SK-N-SH treated with all-trans-retinoic acid at 6 μM for 48 hours (cell line): Measurements from ENCODE around the gene LYRM4.

Experiments used
- ATAC-seq: fragments of 200-7000 bp; cut with Tn5 transposase; 3 replicates; pipeline ENCODE4 v1.9.1; 2020; ENCODE audit warnings: mild to moderate bottlenecking, moderate library complexity
- ARNTL ChIP-seq: fragments of 450-650 bp; formaldehyde crosslinking; IDR thresholded peaks from 2 replicates; pipeline ENCODE4 v1.5.0; 2020; ENCODE audit warnings: low read depth, mild to moderate bottlenecking, moderate library complexity, borderline replicate concordance
- BACH2 ChIP-seq: fragments of 250-450 bp; sonication (Bioruptor Pico); IDR thresholded peaks from 2 replicates; pipeline ENCODE4 v1.9.0; 2021; ENCODE audit warnings: mild to moderate bottlenecking, borderline replicate concordance
- CREB5 ChIP-seq: fragments of 250-450 bp; sonication (Bioruptor Pico); IDR thresholded peaks from 2 replicates; pipeline ENCODE4 v1.5.1; 2020; ENCODE audit warnings: low read depth, mild to moderate bottlenecking, moderate library complexity
- GLIS3 ChIP-seq: fragments of 250-450 bp; sonication (Bioruptor Pico); IDR thresholded peaks from 2 replicates; pipeline ENCODE4 v1.5.0; 2020; ENCODE audit warnings: mild to moderate bottlenecking, moderate library complexity
- ISL1 ChIP-seq: fragments of 250-450 bp; sonication (Bioruptor Pico); IDR thresholded peaks from 2 replicates; pipeline ENCODE4 v2.1.2; 2022; ENCODE audit warnings: mild to moderate bottlenecking, moderate library complexity
- OSR1 ChIP-seq: fragments of 250-450 bp; sonication (Bioruptor Pico); IDR thresholded peaks from 2 replicates; pipeline ENCODE4 v1.8.0; 2022; ENCODE audit warnings: moderate library complexity, mild to moderate bottlenecking, inconsistent platforms
- PATZ1 ChIP-seq: fragments of 250-450 bp; sonication (Bioruptor Pico); IDR thresholded peaks from 2 replicates; pipeline ENCODE4 v1.8.0; 2020; ENCODE audit warnings: mild to moderate bottlenecking, moderate library complexity, borderline replicate concordance
- PPARA ChIP-seq: fragments of 250-450 bp; sonication (Bioruptor Pico); IDR thresholded peaks from 2 replicates; pipeline ENCODE4 v1.5.0; 2020; ENCODE audit warnings: mild to moderate bottlenecking, borderline replicate concordance
- RARB ChIP-seq: fragments of 250-450 bp; sonication (Bioruptor Pico); IDR thresholded peaks from 2 replicates; pipeline ENCODE4 v1.8.0; 2021; ENCODE audit warnings: mild to moderate bottlenecking, moderate library complexity
- SNAI2 ChIP-seq: fragments of 250-450 bp; sonication (Bioruptor Pico); IDR thresholded peaks from 2 replicates; pipeline ENCODE4 v1.5.0; 2020; ENCODE audit warnings: mild to moderate bottlenecking, moderate library complexity
- TOX ChIP-seq: fragments of 250-450 bp; sonication (Bioruptor Pico); IDR thresholded peaks from 2 replicates; pipeline ENCODE4 v1.8.0; 2021; ENCODE audit warnings: mild to moderate bottlenecking, moderate library complexity, borderline replicate concordance
- ZC3H10 ChIP-seq: fragments of 250-450 bp; sonication (Bioruptor Pico); IDR thresholded peaks from 2 replicates; pipeline ENCODE4 v1.5.1; 2021; ENCODE audit warnings: mild to moderate bottlenecking, moderate library complexity
- ZFP3 ChIP-seq: fragments of 250-450 bp; sonication (Bioruptor Pico); IDR thresholded peaks from 2 replicates; pipeline ENCODE4 v1.5.0; 2020; ENCODE audit warnings: mild to moderate bottlenecking, moderate library complexity
- ZFP30 ChIP-seq: fragments of 450-650 bp; formaldehyde crosslinking; IDR thresholded peaks from 2 replicates; pipeline ENCODE4 v1.5.0; 2022; ENCODE audit warnings: mild to moderate bottlenecking, moderate library complexity
- ZNF565 ChIP-seq: fragments of 450-650 bp; formaldehyde crosslinking; conservative IDR thresholded peaks from 2 replicates; pipeline ENCODE4 v1.5.0; 2020; ENCODE audit warnings: low read depth, mild to moderate bottlenecking, moderate library complexity
- ZNF70 ChIP-seq: fragments of 450-650 bp; formaldehyde crosslinking; IDR thresholded peaks from 2 replicates; pipeline ENCODE4 v1.5.0; 2020; ENCODE audit warnings: mild to moderate bottlenecking, moderate library complexity
- ZNF8 ChIP-seq: fragments of 450-650 bp; formaldehyde crosslinking; IDR thresholded peaks from 2 replicates; pipeline ENCODE4 v1.5.0; 2020; ENCODE audit warnings: mild to moderate bottlenecking, moderate library complexity
- TF ChIP-seq, protein P1 (sequence below): fragments of 250-450 bp; sonication (Bioruptor Pico); IDR thresholded peaks from 2 replicates; pipeline ENCODE4 v1.5.1; 2021; ENCODE audit warnings: mild to moderate bottlenecking, moderate library complexity
- TF ChIP-seq, protein P2 (sequence below): fragments of 250-450 bp; sonication (Bioruptor Pico); IDR thresholded peaks from 2 replicates; pipeline ENCODE4 v1.5.0; 2020; ENCODE audit warnings: mild to moderate bottlenecking, moderate library complexity
- TF ChIP-seq, protein P3 (sequence below): fragments of 250-450 bp; sonication (Bioruptor Pico); IDR thresholded peaks from 2 replicates; pipeline ENCODE4 v1.8.0; 2021; ENCODE audit warnings: low read depth, mild to moderate bottlenecking, moderate library complexity, borderline replicate concordance

Gene LYRM4

GRCh38 chr6:5132731-5133130 is 128.0 kb downstream of the LYRM4 start:
- TF ChIP-seq CREB5 (CRISPR knock-in tag) (no peak), GLIS3 (CRISPR knock-in tag) (no peak), ZNF70 (CRISPR knock-in tag) (no peak), ISL1 (CRISPR knock-in tag) (no peak), ZFP30 (CRISPR knock-in tag) (no peak), ZNF8 (CRISPR knock-in tag) (no peak), OSR1 (CRISPR knock-in tag) (no peak), PPARA (CRISPR knock-in tag) (no peak), SNAI2 (CRISPR knock-in tag) (no peak), RARB (CRISPR knock-in tag) (no peak), PATZ1 (CRISPR knock-in tag) (no peak), BACH2 (CRISPR knock-in tag) (no peak), ZC3H10 (CRISPR knock-in tag) (no peak), ZFP3 (no peak), ARNTL (CRISPR knock-in tag) (no peak), ZNF565 (no peak)
- TF ChIP-seq, protein P1, sequence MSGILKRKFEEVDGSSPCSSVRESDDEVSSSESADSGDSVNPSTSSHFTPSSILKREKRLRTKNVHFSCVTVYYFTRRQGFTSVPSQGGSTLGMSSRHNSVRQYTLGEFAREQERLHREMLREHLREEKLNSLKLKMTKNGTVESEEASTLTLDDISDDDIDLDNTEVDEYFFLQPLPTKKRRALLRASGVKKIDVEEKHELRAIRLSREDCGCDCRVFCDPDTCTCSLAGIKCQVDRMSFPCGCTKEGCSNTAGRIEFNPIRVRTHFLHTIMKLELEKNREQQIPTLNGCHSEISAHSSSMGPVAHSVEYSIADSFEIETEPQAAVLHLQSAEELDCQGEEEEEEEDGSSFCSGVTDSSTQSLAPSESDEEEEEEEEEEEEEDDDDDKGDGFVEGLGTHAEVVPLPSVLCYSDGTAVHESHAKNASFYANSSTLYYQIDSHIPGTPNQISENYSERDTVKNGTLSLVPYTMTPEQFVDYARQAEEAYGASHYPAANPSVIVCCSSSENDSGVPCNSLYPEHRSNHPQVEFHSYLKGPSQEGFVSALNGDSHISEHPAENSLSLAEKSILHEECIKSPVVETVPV (CRISPR knock-in tag), result no peak
- TF ChIP-seq, protein P2, sequence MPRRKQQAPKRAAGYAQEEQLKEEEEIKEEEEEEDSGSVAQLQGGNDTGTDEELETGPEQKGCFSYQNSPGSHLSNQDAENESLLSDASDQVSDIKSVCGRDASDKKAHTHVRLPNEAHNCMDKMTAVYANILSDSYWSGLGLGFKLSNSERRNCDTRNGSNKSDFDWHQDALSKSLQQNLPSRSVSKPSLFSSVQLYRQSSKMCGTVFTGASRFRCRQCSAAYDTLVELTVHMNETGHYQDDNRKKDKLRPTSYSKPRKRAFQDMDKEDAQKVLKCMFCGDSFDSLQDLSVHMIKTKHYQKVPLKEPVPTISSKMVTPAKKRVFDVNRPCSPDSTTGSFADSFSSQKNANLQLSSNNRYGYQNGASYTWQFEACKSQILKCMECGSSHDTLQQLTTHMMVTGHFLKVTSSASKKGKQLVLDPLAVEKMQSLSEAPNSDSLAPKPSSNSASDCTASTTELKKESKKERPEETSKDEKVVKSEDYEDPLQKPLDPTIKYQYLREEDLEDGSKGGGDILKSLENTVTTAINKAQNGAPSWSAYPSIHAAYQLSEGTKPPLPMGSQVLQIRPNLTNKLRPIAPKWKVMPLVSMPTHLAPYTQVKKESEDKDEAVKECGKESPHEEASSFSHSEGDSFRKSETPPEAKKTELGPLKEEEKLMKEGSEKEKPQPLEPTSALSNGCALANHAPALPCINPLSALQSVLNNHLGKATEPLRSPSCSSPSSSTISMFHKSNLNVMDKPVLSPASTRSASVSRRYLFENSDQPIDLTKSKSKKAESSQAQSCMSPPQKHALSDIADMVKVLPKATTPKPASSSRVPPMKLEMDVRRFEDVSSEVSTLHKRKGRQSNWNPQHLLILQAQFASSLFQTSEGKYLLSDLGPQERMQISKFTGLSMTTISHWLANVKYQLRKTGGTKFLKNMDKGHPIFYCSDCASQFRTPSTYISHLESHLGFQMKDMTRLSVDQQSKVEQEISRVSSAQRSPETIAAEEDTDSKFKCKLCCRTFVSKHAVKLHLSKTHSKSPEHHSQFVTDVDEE (CRISPR knock-in tag), result no peak
- TF ChIP-seq, protein P3, sequence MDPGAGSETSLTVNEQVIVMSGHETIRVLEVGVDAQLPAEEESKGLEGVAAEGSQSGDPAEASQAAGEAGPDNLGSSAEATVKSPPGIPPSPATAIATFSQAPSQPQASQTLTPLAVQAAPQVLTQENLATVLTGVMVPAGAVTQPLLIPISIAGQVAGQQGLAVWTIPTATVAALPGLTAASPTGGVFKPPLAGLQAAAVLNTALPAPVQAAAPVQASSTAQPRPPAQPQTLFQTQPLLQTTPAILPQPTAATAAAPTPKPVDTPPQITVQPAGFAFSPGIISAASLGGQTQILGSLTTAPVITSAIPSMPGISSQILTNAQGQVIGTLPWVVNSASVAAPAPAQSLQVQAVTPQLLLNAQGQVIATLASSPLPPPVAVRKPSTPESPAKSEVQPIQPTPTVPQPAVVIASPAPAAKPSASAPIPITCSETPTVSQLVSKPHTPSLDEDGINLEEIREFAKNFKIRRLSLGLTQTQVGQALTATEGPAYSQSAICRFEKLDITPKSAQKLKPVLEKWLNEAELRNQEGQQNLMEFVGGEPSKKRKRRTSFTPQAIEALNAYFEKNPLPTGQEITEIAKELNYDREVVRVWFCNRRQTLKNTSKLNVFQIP, result no peak
- no peak for ATAC-seq

DNA sequence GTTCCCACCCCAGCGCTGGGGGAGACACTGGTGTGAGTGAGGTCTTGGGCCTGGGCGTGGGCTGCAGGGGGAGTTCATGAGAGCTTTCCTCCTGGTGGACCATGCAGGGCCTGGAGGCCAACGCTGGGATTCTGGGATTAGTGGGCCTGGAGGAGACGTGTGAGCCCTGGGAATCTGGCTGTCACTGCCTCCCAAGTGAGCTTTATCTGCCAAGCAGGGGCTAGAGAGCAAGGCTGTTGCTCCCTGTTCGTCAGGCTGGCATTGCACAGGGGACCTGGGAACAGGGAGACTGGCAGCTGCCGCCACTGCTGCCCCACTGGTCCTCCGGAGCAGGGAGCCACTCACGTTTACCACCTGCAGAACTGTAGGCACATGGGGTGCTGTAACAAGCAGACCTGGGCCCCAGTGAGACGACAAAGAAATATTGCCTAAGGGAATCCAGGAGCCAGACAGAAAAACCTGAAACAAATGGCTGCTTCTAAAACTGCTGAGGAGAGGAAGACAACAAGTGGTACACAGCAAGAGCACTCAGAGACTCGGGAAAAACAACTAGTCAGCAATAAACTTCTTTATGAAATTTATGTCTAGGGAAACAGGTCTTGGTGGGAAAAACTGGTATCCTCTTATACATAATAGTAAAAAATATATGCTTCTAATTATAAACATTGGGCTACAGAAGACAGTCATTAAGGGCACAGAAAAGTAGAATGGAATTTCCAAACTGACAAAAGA is 130.4 kb downstream of the LYRM4 start:
- no peak for ATAC-seq
- TF ChIP-seq TOX, result no peak
- no peak for TF ChIP-seq GLIS3 (CRISPR knock-in tag)
- no peak for TF ChIP-seq ISL1 (CRISPR knock-in tag)
- TF ChIP-seq, protein P2 (CRISPR knock-in tag), result no peak
- no peak for TF ChIP-seq PATZ1 (CRISPR knock-in tag)
- no peak for TF ChIP-seq ARNTL (CRISPR knock-in tag)
- TF ChIP-seq ZFP3, result no peak
- no peak for TF ChIP-seq BACH2 (CRISPR knock-in tag)
